GM19463 (cell line): ENCODE measurements around the gene HSD17B8.
A peak's percentile ranks its signal among the peaks of the same experiment; 100 is the strongest.

ENCODE experiments used
- ATAC-seq: cut with Tn5 transposase; IDR thresholded peaks from one replicate; pipeline ENCODE4 v1.9.1; 2021; ENCODE audit warnings: mild to moderate bottlenecking, moderate library complexity; ENCODE audit not compliant: unreplicated experiment

Gene HSD17B8

GRCh38 chr6:33236328-33236727 is 31.9 kb downstream of the HSD17B8 start:
- ATAC-seq = no peak

DNA sequence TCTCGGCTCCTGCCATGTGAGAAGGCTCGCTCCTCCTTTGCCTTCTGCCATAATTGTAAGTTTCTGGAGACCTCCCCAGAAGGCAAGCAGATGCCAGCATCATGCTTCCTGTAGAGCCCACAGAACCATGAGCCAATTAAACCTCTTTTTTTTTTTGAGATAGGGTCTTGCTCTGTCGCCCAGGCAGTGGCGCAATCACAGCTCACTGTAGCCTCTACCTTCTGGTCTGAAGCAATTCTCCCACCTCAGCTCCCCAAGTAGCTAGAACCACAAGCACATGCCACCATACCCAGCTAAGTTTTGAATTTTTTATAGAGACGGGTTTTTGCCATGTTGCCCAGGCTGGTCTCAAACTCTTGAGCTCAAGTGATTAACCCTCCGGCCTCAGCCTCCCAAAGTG is 32.4 kb downstream of the HSD17B8 start:
- ATAC-seq = no peak

GRCh38 chr6:33237741-33238140 is 33.3 kb downstream of the HSD17B8 start:
- no peak for ATAC-seq

DNA sequence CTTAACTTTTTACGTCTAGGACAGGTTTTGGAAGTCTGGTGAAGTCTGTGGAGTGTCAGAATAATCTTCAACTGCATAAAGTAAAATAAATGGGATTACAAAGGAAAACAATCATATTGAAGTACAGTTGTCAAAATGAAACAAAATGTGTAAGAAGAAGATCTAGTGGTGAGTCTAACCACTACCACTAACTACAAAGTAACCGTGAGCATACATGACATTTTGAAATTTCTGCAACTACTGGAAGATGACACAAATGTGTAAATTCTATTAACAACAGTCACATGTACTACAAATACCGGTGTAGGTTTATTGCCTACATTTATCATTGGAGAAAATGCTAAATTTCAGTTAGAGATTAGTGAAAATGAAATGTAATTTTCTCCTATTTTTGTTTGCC is 37.5 kb downstream of the HSD17B8 start:
- no peak for ATAC-seq

DNA sequence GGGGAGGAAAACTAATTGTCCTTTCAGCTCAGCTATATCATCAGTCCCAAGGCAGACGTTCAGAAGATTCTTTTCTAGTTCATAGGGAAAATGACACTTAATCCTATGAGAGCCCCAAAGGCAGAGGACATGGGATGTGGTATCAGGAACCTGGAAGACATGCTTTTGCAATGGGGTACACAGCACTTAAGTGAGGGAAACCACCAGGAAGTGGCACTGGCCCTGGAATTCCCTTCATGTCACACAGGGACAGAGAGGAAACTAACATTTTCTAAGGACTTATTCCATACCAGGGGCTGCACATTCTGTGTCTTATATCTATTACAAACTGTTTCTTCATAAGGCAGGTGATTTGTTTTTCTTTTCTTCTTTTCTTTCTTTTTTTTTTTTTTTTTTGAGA is 39.0 kb downstream of the HSD17B8 start:
- no peak for ATAC-seq

DNA sequence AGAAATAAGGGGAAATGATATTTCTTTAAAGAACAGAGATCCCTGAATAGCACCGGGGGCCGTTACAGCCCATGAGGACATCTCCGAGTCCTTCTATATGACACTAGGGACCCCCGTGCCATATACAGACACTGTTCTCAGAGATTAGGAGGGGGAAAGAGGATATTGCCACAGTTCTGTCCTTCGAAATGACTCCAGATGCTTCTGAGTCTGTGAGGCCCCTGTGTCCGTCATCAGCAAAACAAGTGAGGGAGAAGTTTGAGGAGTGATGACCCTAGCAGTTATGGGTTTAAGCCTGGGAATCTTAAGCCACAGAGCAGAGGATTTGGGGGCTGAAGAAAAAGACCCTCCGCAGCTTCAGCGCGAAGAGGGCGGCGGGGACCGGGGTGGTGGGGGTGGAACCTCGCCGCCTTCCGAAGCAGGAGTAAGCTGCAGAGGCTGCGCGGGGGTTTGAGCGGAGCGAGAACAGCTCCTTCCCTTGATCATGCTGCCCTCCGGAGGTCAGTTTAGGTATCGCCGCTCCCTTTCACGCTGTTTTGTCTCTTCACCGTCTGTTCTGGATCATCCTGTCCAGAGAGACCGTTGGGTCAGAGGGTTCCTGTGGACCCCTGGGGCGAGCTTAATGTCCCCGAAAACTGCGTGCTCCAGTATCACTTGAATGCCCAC is 43.7 kb downstream of the HSD17B8 start:
- ATAC-seq = no peak

DNA sequence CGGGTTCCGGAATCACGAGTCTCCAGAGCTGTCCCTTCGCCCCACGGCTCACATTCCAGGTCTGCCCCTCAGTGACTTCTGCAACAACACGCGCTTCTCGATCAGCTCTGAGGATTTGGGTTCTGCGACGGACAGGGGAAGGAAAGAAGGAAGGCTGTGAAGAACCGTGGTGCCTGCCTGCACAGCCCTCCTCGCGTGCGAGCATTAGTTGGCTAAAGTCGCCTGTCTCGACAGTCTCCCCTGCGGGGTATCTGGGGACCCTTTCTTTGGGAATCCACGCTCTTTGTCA is 44.1 kb downstream of the HSD17B8 start:
- no peak for ATAC-seq

- ATAC-seq = peak; percentile 85
Measured at GRCh38 chr6:33248932-33249731, 44.7 kb downstream of the HSD17B8 start.

DNA sequence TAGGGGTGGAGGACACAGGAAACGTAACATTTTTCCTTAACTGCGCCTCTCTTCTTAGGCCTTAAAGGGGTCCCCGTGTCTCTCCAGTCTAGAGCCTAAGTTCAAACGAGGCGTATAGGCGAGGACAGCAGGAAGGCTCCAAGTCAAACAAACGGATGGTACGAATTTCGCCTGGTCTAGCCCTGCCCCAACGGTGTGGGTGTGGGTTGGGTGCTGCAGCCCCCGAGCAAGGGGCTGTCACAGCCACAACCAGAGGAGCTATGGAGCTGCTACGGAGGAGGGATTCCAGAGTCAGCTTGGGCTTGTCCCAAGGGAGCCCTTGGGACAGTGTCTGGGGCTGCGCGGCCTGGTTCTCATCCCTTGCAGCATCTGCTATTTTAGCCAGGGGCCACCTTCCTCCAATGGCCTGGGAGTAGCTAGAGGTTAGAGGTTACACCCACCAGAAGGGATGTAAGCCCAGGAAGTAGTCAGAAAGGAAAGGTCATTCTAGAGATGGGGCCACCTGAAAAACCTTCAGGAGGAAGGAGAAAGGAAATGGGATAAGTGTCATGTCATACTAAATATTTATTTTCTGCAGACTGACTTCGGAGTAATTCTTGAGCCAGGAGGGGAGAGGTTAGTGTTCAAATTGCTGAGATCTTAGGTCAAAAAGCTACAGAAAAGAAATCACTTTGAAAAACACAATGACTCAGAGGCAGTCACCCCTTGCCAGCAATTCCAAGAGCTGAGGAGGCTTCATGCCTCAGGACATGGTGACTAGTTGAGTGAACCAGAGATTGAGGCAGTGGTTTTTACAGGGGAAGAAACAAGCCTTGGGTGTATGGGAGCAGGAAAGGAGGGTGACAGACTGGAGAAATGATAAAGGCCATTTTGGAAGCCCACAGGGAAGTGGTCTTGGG is 45.5 kb downstream of the HSD17B8 start:
- ATAC-seq = no peak

GRCh38 chr6:33250731-33251130 is 46.3 kb downstream of the HSD17B8 start:
- ATAC-seq = no peak

DNA sequence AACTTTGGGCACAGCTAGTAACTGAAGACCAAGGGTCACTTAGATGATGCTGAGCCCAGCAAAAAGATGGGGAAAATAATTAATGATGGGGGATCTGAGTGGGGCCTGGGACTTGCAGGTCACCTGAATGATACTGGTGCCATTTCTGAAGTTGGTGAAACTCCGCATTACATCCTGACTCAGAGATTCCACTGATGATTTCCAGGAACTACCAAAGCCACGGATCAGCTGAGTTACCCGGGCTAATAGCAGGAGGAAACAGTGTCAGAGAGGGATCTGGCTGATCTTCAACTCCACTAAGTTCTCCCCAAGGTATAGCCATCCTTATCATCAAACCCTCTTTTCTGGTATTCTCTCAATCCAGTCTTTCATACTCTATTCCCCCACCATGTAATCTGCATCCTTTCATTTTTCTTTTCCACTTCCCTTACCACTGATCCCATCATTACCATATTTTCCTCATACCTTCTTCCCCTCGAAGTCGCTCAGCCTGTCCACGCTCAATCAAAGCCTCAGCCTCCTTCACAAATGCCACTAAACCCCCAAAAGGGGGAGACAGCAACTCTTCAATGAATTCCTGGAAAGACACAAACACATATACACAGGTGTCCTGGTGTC is 47.0 kb downstream of the HSD17B8 start:
- ATAC-seq = no peak

DNA sequence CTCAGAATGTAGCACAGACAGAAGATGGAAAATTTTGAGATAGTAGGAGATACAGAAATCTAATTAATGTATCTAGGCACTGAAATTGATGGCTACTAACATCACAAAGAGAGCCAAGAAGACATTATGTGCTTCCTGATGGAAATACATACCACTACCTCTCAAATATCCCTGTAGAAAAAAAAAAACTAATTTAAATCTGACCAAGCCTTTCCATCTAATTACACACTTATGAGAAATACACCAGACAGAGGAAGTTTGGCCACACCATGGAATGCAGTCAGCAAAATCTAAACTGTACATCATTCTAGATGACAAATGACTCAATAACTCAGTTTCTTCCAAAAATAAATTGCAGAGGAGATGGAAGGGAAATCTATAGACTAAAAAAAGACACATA is 48.3 kb downstream of the HSD17B8 start:
- no peak for ATAC-seq

DNA sequence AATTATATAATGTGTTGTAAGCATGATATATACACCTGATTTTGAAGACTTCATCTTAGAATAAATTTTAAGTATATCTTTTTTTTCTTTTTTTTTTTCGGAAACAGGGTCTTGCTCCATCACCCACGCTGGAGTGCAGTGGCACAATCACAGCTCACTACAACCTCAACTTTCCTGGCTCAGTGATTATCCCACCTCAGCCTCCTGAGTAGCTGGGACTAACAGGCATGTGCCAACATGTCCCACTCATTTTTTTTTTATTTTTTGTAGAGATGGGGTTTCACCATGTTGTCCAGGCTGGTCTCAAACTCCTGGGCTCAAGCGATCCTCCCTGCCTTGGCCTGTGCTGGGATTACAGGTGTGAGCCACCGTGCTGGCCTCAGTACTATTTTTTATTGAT is 50.1 kb downstream of the HSD17B8 start:
- ATAC-seq = no peak
